ENCODE measurements around the gene CFAP54. TPM values are rescaled to one million over a fixed set of nuclear protein-coding genes. Genes with fewer than 3 reads are reported as not detected.
"Not testable (repeated sequence)": the region's sequence is repeated elsewhere in the genome, so short reads cannot be mapped to it uniquely, and the experiment has no call there.

CFAP54 gene
- total RNA-seq, 6 donors from 2014 or later: 0.66 to 48.8 (median 7.4) TPM

DNA sequence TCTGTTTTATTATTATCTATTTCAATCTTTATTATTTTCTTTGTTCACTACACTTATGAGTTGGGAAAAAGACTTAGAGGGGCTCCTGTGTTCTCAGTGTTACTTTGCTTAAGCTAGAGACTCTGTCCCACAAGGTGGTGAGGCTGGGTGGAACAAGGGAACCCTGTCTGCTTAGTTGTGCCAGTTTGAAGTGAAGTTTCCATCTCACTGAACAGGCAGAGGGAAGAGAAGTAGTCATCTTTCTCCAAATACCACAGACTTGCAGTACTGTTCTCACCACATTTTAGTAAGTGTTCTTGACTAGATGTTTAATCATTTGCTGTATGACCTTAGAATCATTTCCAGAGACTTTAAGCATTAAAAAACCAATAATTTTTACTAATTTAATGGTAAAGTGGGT lies 222.0 kb downstream of the CFAP54 start:
- H3K27ac ChIP-seq: no peak overlapping the region
- no peak for DNase-seq
- H3K36me3 ChIP-seq: no peaks in the 10 kb centered on the region
- H3K9me3 ChIP-seq: no peaks in the 10 kb centered on the region
- no peak for ATAC-seq (ENCODE audit: low FRiP score in 2 of 2)
- no peaks in the 10 kb centered on the region for H3K27me3 ChIP-seq
- TF ChIP-seq EP300 (IDR thresholded peaks at IDR 0.05): no peak
- no peak for TF ChIP-seq POLR2AphosphoS5 (IDR thresholded peaks at IDR 0.05)
- TF ChIP-seq, protein P1, sequence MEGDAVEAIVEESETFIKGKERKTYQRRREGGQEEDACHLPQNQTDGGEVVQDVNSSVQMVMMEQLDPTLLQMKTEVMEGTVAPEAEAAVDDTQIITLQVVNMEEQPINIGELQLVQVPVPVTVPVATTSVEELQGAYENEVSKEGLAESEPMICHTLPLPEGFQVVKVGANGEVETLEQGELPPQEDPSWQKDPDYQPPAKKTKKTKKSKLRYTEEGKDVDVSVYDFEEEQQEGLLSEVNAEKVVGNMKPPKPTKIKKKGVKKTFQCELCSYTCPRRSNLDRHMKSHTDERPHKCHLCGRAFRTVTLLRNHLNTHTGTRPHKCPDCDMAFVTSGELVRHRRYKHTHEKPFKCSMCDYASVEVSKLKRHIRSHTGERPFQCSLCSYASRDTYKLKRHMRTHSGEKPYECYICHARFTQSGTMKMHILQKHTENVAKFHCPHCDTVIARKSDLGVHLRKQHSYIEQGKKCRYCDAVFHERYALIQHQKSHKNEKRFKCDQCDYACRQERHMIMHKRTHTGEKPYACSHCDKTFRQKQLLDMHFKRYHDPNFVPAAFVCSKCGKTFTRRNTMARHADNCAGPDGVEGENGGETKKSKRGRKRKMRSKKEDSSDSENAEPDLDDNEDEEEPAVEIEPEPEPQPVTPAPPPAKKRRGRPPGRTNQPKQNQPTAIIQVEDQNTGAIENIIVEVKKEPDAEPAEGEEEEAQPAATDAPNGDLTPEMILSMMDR (IDR thresholded peaks at IDR 0.05): no peak
- no peak for TF ChIP-seq POLR2A (IDR thresholded peaks at IDR 0.05)
- no peak overlapping the region for H3K4me3 ChIP-seq
- no peaks in the 10 kb centered on the region for H3K4me1 ChIP-seq

DNA sequence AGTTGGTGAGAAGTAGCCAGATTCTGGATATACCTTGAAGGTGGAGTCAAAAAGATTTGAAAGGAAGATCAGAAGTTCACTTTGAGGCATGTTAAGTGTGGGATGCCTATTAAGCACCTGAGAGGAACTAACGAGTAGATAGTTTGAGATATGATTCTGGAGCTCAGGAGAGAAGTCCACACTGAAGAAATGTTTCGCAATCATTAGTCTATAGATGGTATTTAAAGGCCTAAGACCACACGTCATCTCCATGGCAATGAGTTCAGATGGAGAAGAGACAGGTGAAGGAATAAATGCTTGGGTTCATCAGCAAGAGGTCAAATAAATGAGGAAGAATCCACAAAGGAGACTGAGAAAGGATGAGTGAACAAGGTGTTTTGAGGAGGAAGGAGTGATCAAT lies 224.8 kb downstream of the CFAP54 start:
- no peak for ATAC-seq (ENCODE audit: low FRiP score in 2 of 2)
- TF ChIP-seq POLR2AphosphoS5 (IDR thresholded peaks at IDR 0.05) (no peak), POLR2A (IDR thresholded peaks at IDR 0.05) (no peak), EP300 (IDR thresholded peaks at IDR 0.05) (no peak)
- TF ChIP-seq, protein P1 (IDR thresholded peaks at IDR 0.05): no peak
- no peak overlapping the region for H3K4me3 ChIP-seq
- no peak overlapping the region for H3K27ac ChIP-seq
- WGBS, 2 donors: 82 to 83% methylated on average over 3 of the region's 3 CpGs
- H3K36me3 ChIP-seq: no peaks in the 10 kb centered on the region
- H3K9me3 ChIP-seq: no peaks in the 10 kb centered on the region
- H3K27me3 ChIP-seq: no peaks in the 10 kb centered on the region
- no peak for DNase-seq
- no peaks in the 10 kb centered on the region for H3K4me1 ChIP-seq

DNA sequence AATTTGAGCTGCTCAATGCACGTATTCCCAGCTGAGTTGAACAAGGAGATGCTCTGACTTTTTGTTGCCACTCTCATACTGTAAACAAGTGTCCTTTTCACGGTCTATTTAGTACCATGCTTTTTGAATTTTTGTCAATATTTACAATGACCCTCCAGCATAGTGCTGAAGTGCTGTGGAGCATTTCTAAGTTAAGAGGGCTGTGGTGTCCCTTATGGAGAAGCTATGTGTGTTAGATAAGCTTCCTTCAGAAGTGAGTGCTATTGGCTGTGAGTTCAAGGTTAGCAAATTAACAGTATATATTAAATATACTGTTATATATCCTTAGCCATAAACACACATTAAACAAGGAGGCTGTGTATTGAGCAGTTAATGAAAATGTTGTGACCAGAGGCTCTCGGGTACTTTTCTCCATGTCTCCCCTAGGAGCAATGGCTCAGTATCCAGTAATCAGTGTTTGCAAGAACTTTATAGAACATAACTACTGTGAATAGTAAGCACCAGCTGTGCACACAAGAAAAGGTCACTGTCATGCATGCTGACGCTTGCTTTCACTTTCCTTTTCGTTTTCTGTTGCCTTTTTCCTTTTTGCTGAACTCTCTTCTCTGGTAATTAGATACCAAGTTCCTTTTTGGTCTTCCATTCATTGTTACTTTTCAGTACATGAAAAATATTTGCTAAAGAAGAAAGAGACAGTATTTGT lies 230.4 kb downstream of the CFAP54 start:
- no peaks in the 10 kb centered on the region for H3K9me3 ChIP-seq
- H3K36me3 ChIP-seq: no peaks in the 10 kb centered on the region
- 30 to 43% methylated on average over 5 of the region's 5 CpGs for WGBS, 2 donors
- H3K27me3 ChIP-seq: no peaks in the 10 kb centered on the region
- DNase-seq: no peak
- TF ChIP-seq POLR2A (IDR thresholded peaks at IDR 0.05): no peak
- ATAC-seq (ENCODE audit: low FRiP score in 2 of 2): no peak
- H3K27ac ChIP-seq: peak overlapping the region; percentile 32 to 61 (median 42)
- H3K4me1 ChIP-seq: peaks cover 0 to 15% (median 5%) of the 10 kb centered on the region in 4 donors
- peak overlapping the region in 3 of 4 donors; percentile 20 to 47 (median 46) for H3K4me3 ChIP-seq

DNA sequence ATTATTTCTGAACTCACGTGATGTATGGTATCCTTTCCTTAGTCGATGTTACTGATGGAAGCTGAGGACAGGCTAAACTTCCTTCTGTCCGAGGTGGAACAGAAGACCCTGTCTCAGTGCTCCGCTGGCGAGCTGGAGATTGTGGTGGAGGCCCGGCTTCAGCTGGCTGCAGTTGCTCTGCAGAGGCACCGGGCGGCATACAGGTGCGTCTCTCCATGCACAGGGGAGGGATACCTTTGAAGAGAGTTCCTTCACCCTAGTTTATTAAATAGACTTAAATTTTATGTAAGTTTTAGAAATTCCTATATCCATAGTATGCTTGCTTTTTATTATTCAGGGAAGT lies 231.0 kb downstream of the CFAP54 start:
- Histone ChIP-seq H3K4me1 (peaks cover 0 to 15% (median 5%) of the 10 kb centered on the region in 4 donors), H3K4me3 (peak overlapping the region in 3 of 4 donors; percentile 20 to 47 (median 46)), H3K27ac (peak overlapping the region; percentile 32 to 61 (median 42)), H3K27me3 (no peaks in the 10 kb centered on the region), H3K36me3 (no peaks in the 10 kb centered on the region), H3K9me3 (no peaks in the 10 kb centered on the region)
- WGBS, 2 donors: 46 to 54% methylated on average over 9 of the region's 9 CpGs
- ATAC-seq (ENCODE audit: low FRiP score in 2 of 2) (peak in 1 of 2 donors; percentile 38), DNase-seq (peak in 1 of 2 donors; percentile 43)
- TF ChIP-seq EP300 (IDR thresholded peaks at IDR 0.05) (no peak), POLR2AphosphoS5 (IDR thresholded peaks at IDR 0.05) (no peak)
- TF ChIP-seq, protein P1 (IDR thresholded peaks at IDR 0.05): no peak

DNA sequence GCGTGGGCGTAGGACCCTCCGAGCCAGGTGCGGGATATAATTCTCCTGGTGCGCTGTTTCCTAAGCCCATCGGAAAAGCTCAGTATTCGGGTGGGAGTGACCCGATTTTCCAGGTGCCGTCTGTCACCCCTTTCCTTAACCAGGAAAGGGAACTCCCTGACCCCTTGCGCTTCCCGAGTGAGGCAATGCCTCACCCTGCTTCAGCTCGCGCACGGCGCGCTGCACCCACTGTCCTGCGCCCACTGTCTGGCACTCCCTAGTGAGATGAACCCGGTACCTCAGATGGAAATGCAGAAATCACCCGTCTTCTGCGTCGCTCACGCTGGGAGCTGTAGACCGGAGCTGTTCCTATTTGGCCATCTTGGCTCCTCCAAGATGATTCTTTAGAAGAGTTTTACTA lies 240.1 kb downstream of the CFAP54 start:
- DNase-seq: peak in 1 of 2 donors; percentile 56
- not testable (repeated sequence) for H3K4me3 ChIP-seq; H3K9me3 ChIP-seq; H3K4me1 ChIP-seq; ATAC-seq (ENCODE audit: low FRiP score in 2 of 2); H3K36me3 ChIP-seq; H3K27me3 ChIP-seq; H3K27ac ChIP-seq
- 83 to 95% methylated on average over 21 to 23 of the region's 23 CpGs for WGBS, 2 donors

DNA sequence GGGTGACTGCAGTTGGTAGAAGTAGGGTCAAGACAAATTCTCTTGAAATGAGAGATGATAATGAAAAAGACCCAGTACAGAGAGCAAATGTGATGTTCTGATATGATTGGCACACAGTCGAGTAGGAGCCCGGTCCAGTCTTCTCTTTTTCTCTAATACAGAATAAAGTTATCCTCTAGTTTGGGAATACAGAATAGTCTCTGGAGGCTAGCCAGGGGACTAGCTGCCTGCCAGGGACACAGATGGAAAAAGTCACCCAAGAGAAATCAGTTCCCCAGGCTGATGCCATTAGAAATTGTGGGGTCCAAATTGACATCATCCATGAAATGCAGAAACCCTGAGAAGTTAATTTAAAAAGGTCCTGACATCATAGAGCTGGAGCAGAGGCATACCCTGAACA lies 240.5 kb downstream of the CFAP54 start:
- no peak for DNase-seq
- TF ChIP-seq, protein P1 (IDR thresholded peaks at IDR 0.05): no peak
- TF ChIP-seq EP300 (IDR thresholded peaks at IDR 0.05) (no peak), POLR2A (IDR thresholded peaks at IDR 0.05) (no peak), POLR2AphosphoS5 (IDR thresholded peaks at IDR 0.05) (no peak)
- H3K4me1 ChIP-seq: no peaks in the 10 kb centered on the region
- no peaks in the 10 kb centered on the region for H3K36me3 ChIP-seq
- WGBS, 2 donors: 80% methylated on average over 2 of the region's 2 CpGs
- H3K27ac ChIP-seq: no peak overlapping the region
- H3K27me3 ChIP-seq: no peaks in the 10 kb centered on the region
- H3K4me3 ChIP-seq: no peak overlapping the region
- no peak for ATAC-seq (ENCODE audit: low FRiP score in 2 of 2)
- H3K9me3 ChIP-seq: no peaks in the 10 kb centered on the region

Measured in upper lobe of left lung (tissue), 6 donors.